Right cardiac atrium (tissue), 5 donors: ENCODE data around the gene GPX1. TPM values are rescaled to one million over a fixed set of nuclear protein-coding genes. Genes with fewer than 3 reads are reported as not detected.

Source experiments
- ATAC-seq, 2 donors: fragments of 200-7000 bp; cut with Tn5 transposase; one replicate each; pipeline versions ENCODE4 v1.8.0 to v1.9.1; 2020; ENCODE audit warnings: moderate library complexity in 2 of 2, mild to moderate bottlenecking in 1 of 2
- DNase-seq, 3 donors: peaks; one replicate each; pipeline ENCODE4 v3.0.0-alpha.2; 2020
- H3K27ac ChIP-seq: one replicate; pipeline ENCODE4 v1.5.1; 2013; ENCODE audit warnings: mild to moderate bottlenecking, low read length, control low read depth, moderate library complexity
- H3K27me3 ChIP-seq: one replicate; pipeline ENCODE4 v1.6.1; 2013; ENCODE audit not compliant: control insufficient read depth, insufficient read depth
- H3K4me1 ChIP-seq: one replicate; pipeline ENCODE4 v1.6.1; 2013; ENCODE audit warnings: low read length; ENCODE audit not compliant: control insufficient read depth, insufficient read depth
- H3K4me3 ChIP-seq: one replicate; pipeline ENCODE4 v1.5.1; 2013; ENCODE audit warnings: low read length, control low read depth
- H3K9me3 ChIP-seq: one replicate; pipeline ENCODE4 v1.6.1; 2013; ENCODE audit warnings: low read length; ENCODE audit not compliant: control insufficient read depth
- WGBS: extraction: QIAGEN DNeasy Blood & Tissue Kit; methylation state at CpG from one replicate; pipeline ENCODE4 v1.1.7; 2013; 5-methylcytosine and 5-hydroxymethylcytosine counted together
- intact Hi-C, 4 donors: fragments of 100-400 bp; cut with DNase I; formaldehyde crosslinking; loops; one replicate each; pipeline versions ENCODE4 v1.11.0 to v1.14.0; 2022 to 2023
- polyA plus RNA-seq: library from polyadenylated mRNA; stranded (reverse); fragments of 200-250 nt; gene quantifications from one replicate; pipeline ENCODE4 v1.2.3, GENCODE V29; 2013
- total RNA-seq, 4 donors: library from RNA; stranded (reverse); fragmentation: NEBNext Ultra II Directional; extraction: Animal tissue kit (Norgen Biotek cat#: 25700); gene quantifications; one replicate each; pipeline ENCODE4 v1.2.1, GENCODE V29; 2021
- donor health status: healthy with polysubstance abuse.
- donor health status: DM: no; HTN: yes; CAD: no.
- donor health status: DM: no; HTN: no; CAD: no.
- donor health status: DM: no; HTN: yes; CAD: no; lungs with severe emphysema.
- donor health status: DM: yes; HTN: yes; CAD: no.

The GPX1 gene
- total and polyA plus RNA-seq, 5 donors: 153 to 258 (median 200) TPM

DNA sequence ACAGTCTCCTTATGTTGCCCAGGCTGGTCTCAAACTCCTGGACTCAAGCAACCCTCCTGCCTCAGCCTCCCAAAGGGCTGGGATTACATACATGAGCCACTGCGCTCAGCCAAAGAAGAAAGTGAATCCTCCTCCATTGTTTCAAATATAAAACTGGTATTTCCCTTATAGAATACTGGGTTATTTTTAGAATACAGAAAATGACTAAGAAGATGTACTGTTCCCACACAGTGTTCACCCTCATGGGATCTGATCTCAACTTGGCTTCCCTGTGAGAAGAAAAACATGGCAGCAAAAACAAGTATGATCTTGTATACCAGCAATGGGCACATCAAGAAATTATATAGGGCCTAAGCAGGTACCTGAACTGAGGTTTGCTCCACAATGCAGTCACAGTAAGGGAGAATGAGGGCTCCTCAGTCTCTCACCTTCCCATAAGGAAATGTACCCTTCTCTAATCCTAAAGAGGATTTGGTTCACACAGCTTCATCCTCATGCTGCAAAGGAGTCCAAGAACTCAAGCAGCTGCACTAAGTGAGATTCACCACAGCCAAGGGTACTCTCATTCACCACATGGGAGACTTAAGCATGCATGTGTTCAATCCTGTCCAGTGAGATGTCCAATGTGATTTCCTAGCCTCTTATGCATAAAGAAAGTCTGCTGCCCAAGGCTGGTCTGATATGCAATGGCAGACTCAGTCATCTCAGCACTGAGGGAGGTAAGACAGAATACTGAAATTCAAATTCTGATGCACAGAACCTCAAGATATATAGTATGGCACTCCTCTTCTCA is 44.1 kb downstream of the GPX1 start:
- H3K27me3 ChIP-seq: no peaks in the 10 kb centered on the region
- no peak overlapping the region for H3K27ac ChIP-seq
- H3K4me3 ChIP-seq: no peak overlapping the region
- 87% methylated on average over 1 of the region's 1 CpG for WGBS
- ATAC-seq (no peak), DNase-seq (no peak)
- H3K4me1 ChIP-seq: no peaks in the 10 kb centered on the region
- no peaks in the 10 kb centered on the region for H3K9me3 ChIP-seq
- intact Hi-C loops: no loop called here

GRCh38 chr3:49311283-49311682 is 46.9 kb downstream of the GPX1 start:
- H3K27me3 ChIP-seq: no peaks in the 10 kb centered on the region
- DNase-seq: no peak
- no peak overlapping the region for H3K4me3 ChIP-seq
- ATAC-seq: no peak
- 91% methylated on average over 3 of the region's 3 CpGs for WGBS
- no peaks in the 10 kb centered on the region for H3K4me1 ChIP-seq
- H3K9me3 ChIP-seq: no peaks in the 10 kb centered on the region
- intact Hi-C loops: no loop called here
- no peak overlapping the region for H3K27ac ChIP-seq

GRCh38 chr3:49310677-49311076 is 47.5 kb downstream of the GPX1 start:
- no peaks in the 10 kb centered on the region for H3K27me3 ChIP-seq
- intact Hi-C loops: no loop called here
- no peak for ATAC-seq
- DNase-seq: no peak
- 98% methylated on average over 1 of the region's 1 CpG for WGBS
- H3K4me1 ChIP-seq: no peaks in the 10 kb centered on the region
- H3K9me3 ChIP-seq: no peaks in the 10 kb centered on the region
- H3K4me3 ChIP-seq: no peak overlapping the region
- H3K27ac ChIP-seq: no peak overlapping the region

Other genes starting within 250 kb of the GPX1 start
- 10 to 100 TPM; 38.4 to 62.8 (median 56.1) TPM for gene USP19, start 237.5 kb downstream of the GPX1 start, total RNA-seq
- gene USP19, start 237.5 kb downstream of the GPX1 start, polyA plus RNA-seq: 25.5 TPM
- gene LAMB2, start 225.3 kb downstream of the GPX1 start, total RNA-seq: 100 to 1,000 TPM; 725 to 914 (median 824) TPM
- 803 TPM for gene LAMB2, start 225.3 kb downstream of the GPX1 start, polyA plus RNA-seq
- 10 to 100 TPM; 13.3 to 15.4 (median 14.4) TPM for gene CCDC71, start 192.0 kb downstream of the GPX1 start, total RNA-seq
- 12.0 TPM for gene CCDC71, start 192.0 kb downstream of the GPX1 start, polyA plus RNA-seq
- 10 to 100 TPM; 54.7 to 74.6 (median 60.3) TPM for gene KLHDC8B, start 186.8 kb downstream of the GPX1 start, total RNA-seq
- 52.8 TPM for gene KLHDC8B, start 186.8 kb downstream of the GPX1 start, polyA plus RNA-seq
- 1 to 10 TPM; 3.2 to 3.8 (median 3.4) TPM for gene C3orf62, start 81.1 kb downstream of the GPX1 start, total RNA-seq
- 3.9 TPM for gene C3orf62, start 81.1 kb downstream of the GPX1 start, polyA plus RNA-seq
- 10 to 100 TPM; 36.6 to 46.0 (median 40.4) TPM for gene USP4, start 18.3 kb downstream of the GPX1 start, total RNA-seq
- gene USP4, start 18.3 kb downstream of the GPX1 start, polyA plus RNA-seq: 19.5 TPM
- 100 to 1,000 TPM; 217 to 310 (median 265) TPM for gene RHOA, start 53.6 kb upstream of the GPX1 start, total RNA-seq
- 142 TPM for gene RHOA, start 53.6 kb upstream of the GPX1 start, polyA plus RNA-seq
- gene TCTA, start 54.1 kb upstream of the GPX1 start, total RNA-seq: 10 to 100 TPM; 15.5 to 21.4 (median 19.0) TPM
- 19.4 TPM for gene TCTA, start 54.1 kb upstream of the GPX1 start, polyA plus RNA-seq
- gene AMT, start 64.1 kb upstream of the GPX1 start, total RNA-seq: 10 to 100 TPM; 17.4 to 33.7 (median 29.6) TPM
- gene AMT, start 64.1 kb upstream of the GPX1 start, polyA plus RNA-seq: 20.0 TPM
- gene NICN1, start 71.0 kb upstream of the GPX1 start, total RNA-seq: 10 to 100 TPM in 3 of 4 donors, 1 to 10 TPM in 1; 7.5 to 19.4 (median 18.4) TPM
- gene NICN1, start 71.0 kb upstream of the GPX1 start, polyA plus RNA-seq: 13.3 TPM
- gene DAG1, start 111.9 kb upstream of the GPX1 start, total RNA-seq: 100 to 1,000 TPM; 113 to 141 (median 121) TPM
- 64.0 TPM for gene DAG1, start 111.9 kb upstream of the GPX1 start, polyA plus RNA-seq
- 1 to 10 TPM in 1 of 4 donors, under 1 TPM in 3; 0.25 to 1.4 (median 0.39) TPM for gene BSN, start 196.1 kb upstream of the GPX1 start, total RNA-seq
- gene BSN, start 196.1 kb upstream of the GPX1 start, polyA plus RNA-seq: 0.38 TPM